H1 (cell line): ENCODE results near the gene DPF3. TPM values are rescaled to one million over a fixed set of nuclear protein-coding genes. Genes with fewer than 3 reads are reported as not detected.

ENCODE experiments used
- CTCF ChIA-PET: fragments of 300-600 bp; sonication (Branson Sonifier 250); formaldehyde crosslinking; loops from one replicate; lab custom pipeline; 2021; ENCODE audit not compliant: partially characterized antibody; lab: Charles Lee
- POLR2A ChIA-PET: fragments of 300-600 bp; sonication (Branson Sonifier 250); formaldehyde crosslinking; loops from one replicate; lab custom pipeline; 2021; ENCODE audit warnings: inconsistent platforms; ENCODE audit not compliant: partially characterized antibody; lab: Charles Lee
- DNase-seq, 2 experiments: peaks; one replicate each; pipeline versions ENCODE4 v3.0.0 to v3.0.0-alpha.2; 2010 to 2022; ENCODE audit warnings: low spot score in 2 of 2, low read depth in 1 of 2, mixed read lengths in 1 of 2
- FAIRE-seq: peaks from 2 replicates; lab custom pipeline; 2011; peaks lifted over from hg19 to GRCh38; lab: Jason Lieb, UNC
- H2AFZ ChIP-seq: 2 replicates; pipeline ENCODE4 v1.8.1; 2012; ENCODE audit warnings: low read length, inconsistent platforms
- H2AK5ac ChIP-seq: 2 replicates; pipeline ENCODE4 v1.6.1; 2013; ENCODE audit warnings: low read depth, low read length
- H2BK120ac ChIP-seq: replicated peaks from 2 replicates; pipeline ENCODE3; 2013; ENCODE audit warnings: low read depth, low read length, inconsistent platforms
- H2BK12ac ChIP-seq: 2 replicates; pipeline ENCODE4 v1.6.1; 2013; ENCODE audit warnings: low read depth, low read length
- H2BK15ac ChIP-seq: 2 replicates; pipeline ENCODE4 v1.6.1; 2013; ENCODE audit warnings: low read length
- H2BK20ac ChIP-seq: 2 replicates; pipeline ENCODE4 v1.6.1; 2013; ENCODE audit warnings: low read length
- H2BK5ac ChIP-seq: 2 replicates; pipeline ENCODE4 v1.6.1; 2013; ENCODE audit warnings: low read depth, low read length
- H3K14ac ChIP-seq: 2 replicates; pipeline ENCODE4 v1.6.1; 2013; ENCODE audit warnings: inconsistent platforms; ENCODE audit not compliant: insufficient read length
- H3K18ac ChIP-seq: 2 replicates; pipeline ENCODE4 v1.6.1; 2013; ENCODE audit warnings: low read length; ENCODE audit errors: extremely low read depth
- H3K23ac ChIP-seq: 2 replicates; pipeline ENCODE4 v1.6.1; 2013; ENCODE audit warnings: inconsistent platforms; ENCODE audit not compliant: insufficient read length
- H3K23me2 ChIP-seq: 2 replicates; pipeline ENCODE4 v1.6.1; 2013; ENCODE audit warnings: low read depth, low read length
- H3K27ac ChIP-seq: 2 replicates; pipeline ENCODE4 v1.6.1; 2011; ENCODE audit warnings: low read depth, low read length, inconsistent platforms
- H3K27me3 ChIP-seq, 4 experiments: replicated peaks in 1 of 4; 1 replicate in 1 of 4; 2 replicates in 3 of 4; pipeline versions ENCODE4 v1.6.1 to v1.8.1; 2011 to 2013; ENCODE audit warnings: low read length in 3 of 4, mild to moderate bottlenecking in 3 of 4, inconsistent platforms in 2 of 4, mixed read lengths in 2 of 4, moderate library complexity in 1 of 4; ENCODE audit not compliant: control insufficient read depth in 3 of 4, insufficient read depth in 3 of 4; ENCODE audit errors: extremely low read depth in 1 of 4
- H3K36me3 ChIP-seq, 4 experiments: 2 replicates each; pipeline versions ENCODE4 v1.6.1 to v1.8.1; 2011 to 2013; ENCODE audit warnings: mild to moderate bottlenecking in 4 of 4, low read length in 3 of 4, moderate library complexity in 2 of 4, control low read depth in 1 of 4, inconsistent platforms in 1 of 4; ENCODE audit not compliant: insufficient read depth in 4 of 4, control insufficient read depth in 2 of 4
- H3K4ac ChIP-seq: replicated peaks from 2 replicates; pipeline ENCODE3; 2013; ENCODE audit warnings: low read length, low read depth, mixed read lengths, inconsistent platforms; ENCODE audit not compliant: insufficient read length
- H3K4me1 ChIP-seq, 4 experiments: replicated peaks in 1 of 4; 1 replicate in 1 of 4; 2 replicates in 3 of 4; pipeline versions ENCODE4 v1.6.1 to v1.8.1; 2011 to 2013; ENCODE audit warnings: low read length in 3 of 4, inconsistent platforms in 2 of 4, mixed read lengths in 1 of 4; ENCODE audit not compliant: insufficient read depth in 4 of 4, control insufficient read depth in 3 of 4
- H3K4me2 ChIP-seq, 2 experiments: 2 replicates each; pipeline versions ENCODE4 v1.6.1 to v1.8.1; 2011 to 2013; ENCODE audit warnings: low read depth in 2 of 2, low read length in 2 of 2, control low read depth in 1 of 2, inconsistent platforms in 1 of 2, mild to moderate bottlenecking in 1 of 2; ENCODE audit not compliant: insufficient read depth in 1 of 2
- H3K4me3 ChIP-seq, 4 experiments: fragments of 200-600, 300-600 bp in 1 of 4; sonication (generic), shearing (Covaris generic), sonication (Bioruptor Twin) in 1 of 4; 2 replicates each; pipeline versions ENCODE4 v1.5.1 to v1.8.1; 2011 to 2016; ENCODE audit warnings: low read length in 4 of 4, low read depth in 3 of 4, control low read depth in 2 of 4, inconsistent platforms in 2 of 4, mild to moderate bottlenecking in 2 of 4, mixed read lengths in 1 of 4, moderate library complexity in 1 of 4; ENCODE audit not compliant: insufficient read depth in 2 of 4; ENCODE audit errors: extremely low read depth in 1 of 4
- H3K56ac ChIP-seq: replicated peaks from 2 replicates; pipeline ENCODE3; 2013; ENCODE audit warnings: low read depth, mild to moderate bottlenecking, mixed read lengths, low read length, inconsistent platforms; ENCODE audit not compliant: insufficient read length
- H3K79me1 ChIP-seq: 2 replicates; pipeline ENCODE4 v1.6.1; 2013; ENCODE audit warnings: low read depth, low read length, control low read depth
- H3K79me2 ChIP-seq, 2 experiments: 2 replicates each; pipeline versions ENCODE4 v1.6.1 to v1.8.1; 2012 to 2013; ENCODE audit warnings: low read length in 2 of 2, mild to moderate bottlenecking in 2 of 2, inconsistent platforms in 1 of 2; ENCODE audit not compliant: insufficient read depth in 2 of 2, control insufficient read depth in 1 of 2
- H3K9ac ChIP-seq, 4 experiments: replicated peaks in 1 of 4; 1 replicate in 1 of 4; 2 replicates in 3 of 4; pipeline versions ENCODE4 v1.6.1 to v1.8.1; 2011 to 2013; ENCODE audit warnings: low read depth in 3 of 4, low read length in 3 of 4, control low read depth in 2 of 4, mild to moderate bottlenecking in 2 of 4, moderate library complexity in 2 of 4, inconsistent platforms in 1 of 4; ENCODE audit errors: extremely low read depth in 1 of 4
- H3K9me3 ChIP-seq, 2 experiments: 2 replicates each; pipeline versions ENCODE4 v1.6.1 to v1.8.1; 2012 to 2013; ENCODE audit warnings: mild to moderate bottlenecking in 2 of 2, moderate library complexity in 2 of 2, control low read depth in 1 of 2, inconsistent platforms in 1 of 2, low read depth in 1 of 2, low read length in 1 of 2, mixed read lengths in 1 of 2; ENCODE audit not compliant: insufficient read depth in 2 of 2
- H4K20me1 ChIP-seq, 2 experiments: replicated peaks in 1 of 2; 2 replicates each; pipeline versions ENCODE3 to v1.8.1; 2011 to 2013; ENCODE audit warnings: inconsistent platforms in 2 of 2, low read length in 2 of 2, mild to moderate bottlenecking in 1 of 2; ENCODE audit not compliant: insufficient read depth in 2 of 2, control insufficient read depth in 1 of 2
- H4K5ac ChIP-seq: 2 replicates; pipeline ENCODE4 v1.6.1; 2013; ENCODE audit warnings: low read length, low read depth, mixed read lengths, inconsistent platforms; ENCODE audit not compliant: insufficient read length
- H4K8ac ChIP-seq: 2 replicates; pipeline ENCODE4 v1.8.0; 2013; ENCODE audit warnings: mild to moderate bottlenecking, moderate library complexity, low read length, inconsistent platforms; ENCODE audit not compliant: insufficient read depth; ENCODE audit errors: extremely low read depth
- H4K91ac ChIP-seq: replicated peaks from 2 replicates; pipeline ENCODE3; 2013; ENCODE audit warnings: low read length, mixed read lengths, inconsistent platforms; ENCODE audit not compliant: insufficient read length
- ATF2 ChIP-seq: IDR thresholded peaks from 2 replicates; pipeline ENCODE4 v1.6.1; 2012; ENCODE audit warnings: low read length, inconsistent platforms
- EZH2 ChIP-seq: fragments of 200-600 bp; sonication (generic); IDR thresholded peaks from 2 replicates; pipeline ENCODE4 v1.7.1; 2012; ENCODE audit warnings: low read depth, mild to moderate bottlenecking, moderate library complexity, low read length, inconsistent platforms; ENCODE audit not compliant: severe bottlenecking
- KDM4A ChIP-seq: IDR thresholded peaks from one replicate; pipeline ENCODE4 v1.7.1; 2012; ENCODE audit warnings: low read depth, mild to moderate bottlenecking, moderate library complexity, low read length, inconsistent platforms; ENCODE audit not compliant: severe bottlenecking
- MAFK ChIP-seq: IDR thresholded peaks from 2 replicates; pipeline ENCODE4 v1.6.1; 2012; ENCODE audit warnings: low read depth, mild to moderate bottlenecking, improper control_type of control experiment, low read length
- NRF1 ChIP-seq: IDR thresholded peaks from 2 replicates; pipeline ENCODE4 v1.6.1; 2011; ENCODE audit warnings: mild to moderate bottlenecking, low read depth, low read length, improper control_type of control experiment
- TBP ChIP-seq: IDR thresholded peaks from 2 replicates; pipeline ENCODE4 v1.6.1; 2011; ENCODE audit warnings: low read depth, low read length, improper control_type of control experiment
- TCF12 ChIP-seq: IDR thresholded peaks from 2 replicates; pipeline ENCODE4 v1.6.1; 2011; ENCODE audit warnings: low read depth, mild to moderate bottlenecking, low read length
- WGBS, 2 experiments: shearing (Covaris generic) in 1 of 2; methylation state at CpG; one replicate each; pipeline versions ENCODE4 v1.1.6 to v1.1.7; 2013 to 2015; ENCODE audit warnings: low lambda C conversion rate in 2 of 2, mixed read lengths in 2 of 2, inconsistent platforms in 1 of 2, low coverage in 1 of 2, missing lambda C conversion rate in 1 of 2; ENCODE audit not compliant: insufficient replicate concordance in 2 of 2, insufficient coverage in 1 of 2, insufficient read length in 1 of 2; ENCODE audit errors: extremely low coverage in 1 of 2, missing lambda C conversion rate in 1 of 2; 5-methylcytosine and 5-hydroxymethylcytosine counted together
- polyA plus RNA-seq, 7 experiments: library from polyadenylated mRNA; depleted of rRNA in 3 of 7; stranded (reverse) in 5 of 7; unstranded in 2 of 7; fragments of >200 nt in 5 of 7; fragments of 200-250 nt in 2 of 7; gene quantifications; 1 replicate in 5 of 7; 2 replicates in 1 of 7; 4 replicates in 1 of 7; pipeline versions ENCODE4 v1.2.1 to v1.2.3, GENCODE V29; 2011 to 2013; ENCODE audit warnings: missing spikeins in 2 of 7, mixed read lengths in 2 of 7
- total RNA-seq: library from RNA; stranded (reverse); fragmentation: NEBNext Ultra II Directional; extraction: Animal tissue kit (Norgen Biotek cat#: 25700); gene quantifications from 2 replicates; pipeline ENCODE4 v1.2.1, GENCODE V29; 2021

The DPF3 gene
- total and polyA plus RNA-seq, 2 of the 8 experiments (the other 6 are each of a cell fraction or from before 2014, with no cell fraction given) = 0.19 TPM; not detected in 1

- no peaks in the 10 kb centered on the region for H3K36me3 ChIP-seq
- no peaks in the 10 kb centered on the region for H4K20me1 ChIP-seq
- no peak overlapping the region for H4K8ac ChIP-seq
- H2BK5ac ChIP-seq = peak overlapping the region; percentile 52; the same call in 1 of the 2 replicates
- no peak overlapping the region for H3K9ac ChIP-seq
- H2BK120ac ChIP-seq = no peak overlapping the region
- peaks cover 0 to 4% (median 1%) of the 10 kb centered on the region in 4 experiments; a peak in 3 of 7 replicates for H3K4me1 ChIP-seq
- no peaks in the 10 kb centered on the region for H3K9me3 ChIP-seq
- no peak overlapping the region for H3K4ac ChIP-seq
- H3K27ac ChIP-seq = no peak overlapping the region
- H3K14ac ChIP-seq = no peak overlapping the region
- H3K18ac ChIP-seq = no peak overlapping the region; the same call in 1 of the 2 replicates
- no peaks in the 10 kb centered on the region for H3K27me3 ChIP-seq
- no peak for TF ChIP-seq TBP
- no peak for TF ChIP-seq TCF12
- no peak for TF ChIP-seq NRF1
- no peak for TF ChIP-seq KDM4A
- TF ChIP-seq ATF2 = no peak
- no peak for TF ChIP-seq MAFK
- no peak for TF ChIP-seq EZH2
- H3K4me2 ChIP-seq = no peak overlapping the region
- H3K56ac ChIP-seq = no peak overlapping the region
- FAIRE-seq = no peak
- H2BK15ac ChIP-seq = peak overlapping the region; percentile 81; the same call in 1 of the 2 replicates
- POLR2A ChIA-PET = interaction anchor here (1.0 kb wide), 1 partner anchor 160 kb away, joined by 3 read pairs; no protein-coding TSS in a partner anchor
- H2AFZ ChIP-seq = no peak overlapping the region
- H4K5ac ChIP-seq = no peak overlapping the region
- H2BK20ac ChIP-seq = no peak overlapping the region; the same call in 1 of the 2 replicates
- H3K23ac ChIP-seq = no peak overlapping the region
- CTCF ChIA-PET = interaction anchor here (1.0 kb wide), 1 partner anchor 25 kb away, joined by 3 read pairs; no protein-coding TSS in a partner anchor
- no peaks in the 10 kb centered on the region; a peak in 1 of 4 replicates for H3K79me2 ChIP-seq
- no peak for DNase-seq
- no peak overlapping the region for H2AK5ac ChIP-seq
- H3K23me2 ChIP-seq = no peaks in the 10 kb centered on the region
- no peak overlapping the region for H3K4me3 ChIP-seq
- H3K79me1 ChIP-seq = no peaks in the 10 kb centered on the region
- H4K91ac ChIP-seq = no peak overlapping the region
- 93% methylated on average over 4 of the region's 4 CpGs; no CpG with 5 or more reads in 1 of the 2 experiments for WGBS, 2 experiments
- no peak overlapping the region for H2BK12ac ChIP-seq
Observed at GRCh38 chr14:72850360-72850759, 43.5 kb downstream of the DPF3 start.
